Activated naive CD8-positive, alpha-beta T cell treated with anti-CD3 and anti-CD28 coated beads for 36 hours (primary cell): ENCODE results near the gene SPACA7. TPM values are rescaled to one million over a fixed set of nuclear protein-coding genes. Genes with fewer than 3 reads are reported as not detected.

Experiments used
- DNase-seq: peaks from one replicate; pipeline ENCODE4 v3.0.0; 2021
- H3K27ac Mint-ChIP-seq: one replicate; pipeline ENCODE4 v1.8.0; 2022; ENCODE audit warnings: mild to moderate bottlenecking, moderate library complexity, mixed read lengths
- H3K27me3 Mint-ChIP-seq: one replicate; pipeline ENCODE4 v1.8.0; 2022; ENCODE audit warnings: mild to moderate bottlenecking, mixed read lengths
- H3K36me3 Mint-ChIP-seq: one replicate; pipeline ENCODE4 v1.8.0; 2021; ENCODE audit warnings: mild to moderate bottlenecking, mixed read lengths
- H3K4me1 Mint-ChIP-seq: one replicate; pipeline ENCODE4 v1.8.0; 2021; ENCODE audit warnings: mixed read lengths
- H3K4me3 Mint-ChIP-seq: one replicate; pipeline ENCODE4 v1.8.0; 2022; ENCODE audit warnings: mild to moderate bottlenecking, moderate library complexity, mixed read lengths
- H3K9me3 Mint-ChIP-seq: one replicate; pipeline ENCODE4 v1.8.0; 2022; ENCODE audit warnings: mixed read lengths
- total RNA-seq, 2 experiments: library from RNA; stranded (reverse); gene quantifications; one replicate each; pipeline ENCODE4 v1.2.3, GENCODE V29; 2021

Gene SPACA7
- total RNA-seq, 2 experiments from 2014 or later = not detected

DNA sequence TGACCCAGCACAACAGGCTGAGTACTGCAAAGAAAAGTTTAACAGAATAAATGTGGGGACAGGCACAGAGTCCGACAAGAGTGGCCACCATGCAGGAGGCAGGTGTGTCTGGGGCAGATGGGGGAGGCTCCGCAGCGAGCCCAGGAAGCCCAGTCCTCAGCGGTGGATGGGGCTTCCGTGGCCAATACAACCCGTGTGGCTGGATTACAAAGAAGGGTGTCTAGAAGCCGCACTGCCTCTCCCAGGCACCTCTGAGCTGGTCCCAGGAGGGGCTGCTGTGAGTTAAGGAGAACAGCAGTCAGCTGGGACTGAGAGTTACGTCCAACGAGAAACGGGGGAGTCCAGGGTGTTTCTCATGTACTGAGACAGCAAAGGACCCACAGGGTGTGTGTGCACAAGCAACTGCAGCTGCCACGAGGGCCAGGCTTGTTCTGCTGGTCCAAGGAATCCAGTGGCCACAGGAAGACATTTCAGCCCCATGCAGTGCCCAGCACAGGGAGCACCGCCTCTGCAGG lies 70.2 kb downstream of the SPACA7 start:
- H3K27me3 Mint-ChIP-seq = peaks cover 23% of the 10 kb centered on the region
- H3K4me1 Mint-ChIP-seq = peaks cover 3% of the 10 kb centered on the region
- H3K27ac Mint-ChIP-seq = no peak overlapping the region
- H3K9me3 Mint-ChIP-seq = no peaks in the 10 kb centered on the region
- no peak for DNase-seq
- no peak overlapping the region for H3K4me3 Mint-ChIP-seq
- no peaks in the 10 kb centered on the region for H3K36me3 Mint-ChIP-seq

DNA sequence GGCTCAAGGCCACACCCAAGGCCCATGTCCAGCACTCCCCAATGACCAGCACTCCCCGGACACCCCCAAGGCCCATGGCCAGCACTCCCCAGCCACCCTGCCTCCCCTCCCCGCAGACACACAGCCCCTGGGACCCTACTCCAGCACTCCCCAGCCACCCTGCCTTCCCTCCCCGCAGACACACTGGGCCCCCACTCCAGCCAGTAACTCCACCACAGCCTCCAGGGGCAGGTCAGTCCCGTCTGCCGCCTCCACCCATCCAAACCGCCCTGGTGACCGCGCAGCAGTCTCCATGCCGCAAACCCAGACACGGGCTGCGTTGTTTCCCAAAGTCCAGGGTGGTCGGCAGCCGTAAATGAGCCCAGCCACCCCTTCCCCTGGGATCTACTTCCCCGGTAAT lies 70.7 kb downstream of the SPACA7 start:
- no peaks in the 10 kb centered on the region for H3K36me3 Mint-ChIP-seq
- H3K27ac Mint-ChIP-seq = no peak overlapping the region
- H3K27me3 Mint-ChIP-seq = peaks cover 21% of the 10 kb centered on the region
- DNase-seq = no peak
- H3K4me1 Mint-ChIP-seq = peaks cover 3% of the 10 kb centered on the region
- H3K4me3 Mint-ChIP-seq = no peak overlapping the region
- no peaks in the 10 kb centered on the region for H3K9me3 Mint-ChIP-seq

- peaks cover 21% of the 10 kb centered on the region for H3K27me3 Mint-ChIP-seq
- H3K27ac Mint-ChIP-seq = no peak overlapping the region
- H3K4me1 Mint-ChIP-seq = peaks cover 3% of the 10 kb centered on the region
- no peak overlapping the region for H3K4me3 Mint-ChIP-seq
- H3K9me3 Mint-ChIP-seq = no peaks in the 10 kb centered on the region
- no peak for DNase-seq
- H3K36me3 Mint-ChIP-seq = no peaks in the 10 kb centered on the region
These were observed 71.2 kb downstream of the SPACA7 start for GRCh38 chr13:112447306-112447705.

DNA sequence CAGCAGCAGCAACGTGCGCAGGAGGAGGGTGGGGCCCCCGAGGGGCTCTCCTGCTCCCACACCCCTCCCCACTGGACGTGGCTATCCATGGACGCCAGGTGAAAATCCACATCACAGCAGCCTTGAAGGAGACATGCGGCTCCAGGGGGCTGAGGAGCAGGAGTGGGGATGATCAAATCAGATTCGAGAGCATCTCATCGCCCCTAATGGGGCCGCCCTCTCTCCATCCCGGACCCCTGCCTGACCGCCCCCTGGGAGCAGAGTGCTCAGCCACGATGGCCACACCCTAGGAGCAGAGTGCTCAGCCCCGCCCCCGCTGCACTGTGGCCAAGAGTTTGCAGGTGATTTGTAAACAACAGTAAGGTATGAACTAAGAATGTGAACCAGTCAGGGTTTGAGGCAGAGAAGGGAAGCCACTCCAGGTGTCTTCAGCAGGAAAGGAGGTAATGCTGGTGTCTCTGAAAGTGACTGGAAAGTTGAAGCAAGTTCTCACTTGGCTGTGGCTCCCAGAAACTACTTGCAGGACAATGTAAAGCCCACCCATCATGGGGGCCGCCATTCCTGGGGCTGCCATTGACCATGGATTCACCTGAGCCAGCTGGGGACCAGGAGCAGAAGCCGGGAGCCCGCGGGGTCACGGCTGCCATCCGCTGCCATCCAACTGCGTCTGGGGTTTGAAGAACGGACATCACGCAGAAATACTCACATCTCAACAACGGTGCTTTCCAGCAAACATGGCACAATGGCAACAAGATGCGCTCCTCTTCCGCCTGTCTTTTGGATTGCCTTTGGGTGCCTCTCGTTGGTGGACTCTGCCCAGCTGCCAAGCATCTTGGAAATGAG lies 71.8 kb downstream of the SPACA7 start:
- Mint-ChIP-seq H3K27me3 (peaks cover 19% of the 10 kb centered on the region), H3K27ac (no peak overlapping the region), H3K4me1 (peaks cover 3% of the 10 kb centered on the region), H3K4me3 (no peak overlapping the region), H3K9me3 (no peaks in the 10 kb centered on the region), H3K36me3 (no peaks in the 10 kb centered on the region)
- DNase-seq = no peak

- Mint-ChIP-seq H3K27me3 (peaks cover 10% of the 10 kb centered on the region), H3K9me3 (no peaks in the 10 kb centered on the region), H3K36me3 (no peaks in the 10 kb centered on the region), H3K27ac (no peak overlapping the region), H3K4me3 (no peak overlapping the region), H3K4me1 (no peaks in the 10 kb centered on the region)
- DNase-seq = no peak
These were observed 72.7 kb downstream of the SPACA7 start for GRCh38 chr13:112448621-112449544.

GRCh38 chr13:112449545-112449930 lies 73.4 kb downstream of the SPACA7 start:
- H3K27ac Mint-ChIP-seq = no peak overlapping the region
- DNase-seq = no peak
- H3K4me3 Mint-ChIP-seq = no peak overlapping the region
- no peaks in the 10 kb centered on the region for H3K4me1 Mint-ChIP-seq
- H3K9me3 Mint-ChIP-seq = no peaks in the 10 kb centered on the region
- no peaks in the 10 kb centered on the region for H3K36me3 Mint-ChIP-seq
- peaks cover 7% of the 10 kb centered on the region for H3K27me3 Mint-ChIP-seq

DNA sequence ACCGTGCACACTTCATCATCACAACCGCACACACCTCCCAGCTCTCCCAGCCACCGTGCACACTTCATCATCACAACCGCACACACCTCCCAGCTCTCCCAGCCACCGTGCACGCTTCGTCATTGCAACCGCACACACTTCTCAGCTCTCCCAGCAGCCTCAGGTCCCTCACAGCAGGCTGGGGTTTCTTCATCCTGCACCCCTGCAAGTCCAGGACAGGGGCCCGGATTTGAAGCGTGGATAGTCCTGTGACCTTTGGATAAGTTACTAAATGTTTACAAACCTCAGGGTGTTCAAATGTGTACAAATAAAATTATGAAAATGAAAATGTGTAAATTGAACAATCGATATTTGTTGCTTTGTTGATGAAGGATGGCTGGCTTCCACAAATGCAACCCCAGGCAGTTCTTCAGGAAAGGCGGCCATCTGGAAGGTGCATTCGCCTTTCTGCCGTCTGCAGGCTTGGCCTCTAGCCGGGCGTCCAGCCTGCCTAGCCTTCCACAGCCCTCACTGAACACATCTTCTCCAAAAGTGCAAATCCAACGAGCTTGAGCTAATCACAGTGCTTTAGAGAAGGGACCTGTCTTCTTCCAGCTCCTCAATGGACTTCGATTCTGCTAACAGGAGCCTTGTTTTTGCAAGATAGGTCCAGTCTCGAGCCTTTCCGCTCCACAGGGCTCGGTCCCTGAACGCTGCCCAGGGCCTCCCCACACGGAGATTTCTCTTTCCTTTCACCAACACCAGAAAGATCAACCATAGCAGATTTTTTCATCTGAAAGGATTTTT lies 74.2 kb downstream of the SPACA7 start:
- Mint-ChIP-seq H3K36me3 (no peaks in the 10 kb centered on the region), H3K4me1 (no peaks in the 10 kb centered on the region), H3K27me3 (peaks cover 7% of the 10 kb centered on the region), H3K27ac (no peak overlapping the region), H3K4me3 (no peak overlapping the region), H3K9me3 (no peaks in the 10 kb centered on the region)
- DNase-seq = no peak

GRCh38 chr13:112450904-112451240 lies 74.7 kb downstream of the SPACA7 start:
- no peak for DNase-seq
- H3K4me3 Mint-ChIP-seq = no peak overlapping the region
- H3K36me3 Mint-ChIP-seq = no peaks in the 10 kb centered on the region
- H3K27ac Mint-ChIP-seq = no peak overlapping the region
- peaks cover 7% of the 10 kb centered on the region for H3K27me3 Mint-ChIP-seq
- no peaks in the 10 kb centered on the region for H3K4me1 Mint-ChIP-seq
- no peaks in the 10 kb centered on the region for H3K9me3 Mint-ChIP-seq

DNA sequence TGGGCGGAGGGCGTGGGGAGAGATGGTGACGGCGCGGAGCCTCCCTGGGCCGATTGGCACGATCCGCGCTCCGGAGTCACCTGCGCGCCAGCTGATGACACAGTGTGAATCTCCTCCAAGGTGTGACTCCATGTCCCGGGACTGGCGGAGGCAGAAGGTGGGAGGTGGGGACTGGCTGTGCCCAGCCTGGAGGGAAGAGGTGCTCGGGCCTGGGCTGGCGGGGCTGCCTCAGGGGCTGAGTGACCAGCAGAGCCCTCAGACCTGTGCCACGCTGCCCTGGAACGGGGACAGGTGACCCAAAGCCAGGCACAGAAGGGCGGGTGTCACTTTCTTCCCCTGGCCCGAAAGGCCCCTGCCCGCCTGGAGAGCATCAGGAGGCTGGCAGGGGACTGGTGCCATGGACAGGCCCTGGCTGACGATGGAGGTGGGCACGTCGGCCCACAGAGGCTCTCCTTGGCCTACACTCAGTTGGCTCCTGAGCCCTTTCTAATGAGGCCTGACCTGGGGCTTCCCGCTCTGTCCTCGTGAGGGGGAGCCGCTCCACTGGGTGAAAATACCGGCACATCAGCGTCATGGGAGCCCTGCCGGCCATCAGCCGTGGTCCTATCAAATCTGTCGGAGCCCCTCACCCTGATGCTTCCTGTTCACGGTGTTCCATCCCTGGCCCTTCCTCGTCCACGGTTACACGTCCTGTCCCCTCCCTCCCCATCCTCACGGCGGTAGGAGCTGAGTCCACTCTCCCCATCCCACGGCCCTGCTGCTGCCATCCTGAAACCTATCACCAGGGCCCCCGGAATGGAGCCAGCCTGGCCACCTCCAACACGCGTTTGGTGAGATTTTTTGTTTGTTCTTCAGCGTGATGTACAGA lies 75.6 kb downstream of the SPACA7 start:
- DNase-seq = no peak

DNA sequence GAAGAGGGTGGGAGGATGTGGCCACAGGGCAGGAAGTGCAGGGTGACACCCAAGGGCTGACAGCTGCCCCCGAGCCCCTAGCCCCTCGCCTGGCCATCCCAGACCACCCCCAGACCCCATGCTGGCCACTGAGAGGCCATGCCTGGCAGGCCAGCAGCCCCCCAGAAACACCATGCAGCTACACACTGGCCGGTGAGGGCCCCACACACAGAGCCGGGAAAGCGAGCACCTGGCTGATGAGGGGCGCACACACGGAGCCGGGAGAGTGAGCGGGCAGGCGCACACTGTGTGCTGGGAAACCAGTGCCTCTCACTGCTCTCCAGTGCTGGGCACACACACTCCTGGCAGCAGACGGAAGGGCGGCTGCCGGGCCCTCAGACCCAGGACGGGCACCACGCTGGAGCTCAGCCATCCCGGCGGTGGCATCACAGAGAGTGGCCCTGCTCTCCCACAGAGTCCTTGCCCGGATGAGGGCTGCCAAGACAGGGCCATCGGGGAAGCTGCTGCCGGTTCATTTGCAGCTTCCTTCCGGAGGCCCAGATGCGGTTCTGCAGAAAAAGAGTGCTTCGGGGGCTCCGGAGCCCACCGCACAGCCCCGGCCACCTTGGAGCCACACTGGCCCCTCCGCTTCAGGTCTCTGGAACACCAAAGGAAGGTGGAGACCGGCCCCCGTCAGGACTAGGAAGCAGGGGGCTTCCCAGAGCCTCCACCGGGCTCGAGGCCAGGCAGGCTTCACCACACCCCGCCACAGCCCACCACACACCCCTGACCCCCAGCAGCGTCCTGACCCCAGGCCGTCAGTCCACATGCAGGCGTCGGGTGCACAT lies 76.4 kb downstream of the SPACA7 start:
- DNase-seq = no peak
- no peaks in the 10 kb centered on the region for H3K36me3 Mint-ChIP-seq
- no peaks in the 10 kb centered on the region for H3K4me1 Mint-ChIP-seq
- H3K9me3 Mint-ChIP-seq = no peaks in the 10 kb centered on the region
- no peaks in the 10 kb centered on the region for H3K27me3 Mint-ChIP-seq
- no peak overlapping the region for H3K4me3 Mint-ChIP-seq
- H3K27ac Mint-ChIP-seq = no peak overlapping the region

More for the DNA sequence above, 75.6 kb downstream of the SPACA7 start:
- Mint-ChIP-seq H3K9me3 (no peaks in the 10 kb centered on the region), H3K27me3 (peaks cover 7% of the 10 kb centered on the region), H3K27ac (no peak overlapping the region), H3K36me3 (no peaks in the 10 kb centered on the region), H3K4me3 (no peak overlapping the region), H3K4me1 (no peaks in the 10 kb centered on the region)

DNA sequence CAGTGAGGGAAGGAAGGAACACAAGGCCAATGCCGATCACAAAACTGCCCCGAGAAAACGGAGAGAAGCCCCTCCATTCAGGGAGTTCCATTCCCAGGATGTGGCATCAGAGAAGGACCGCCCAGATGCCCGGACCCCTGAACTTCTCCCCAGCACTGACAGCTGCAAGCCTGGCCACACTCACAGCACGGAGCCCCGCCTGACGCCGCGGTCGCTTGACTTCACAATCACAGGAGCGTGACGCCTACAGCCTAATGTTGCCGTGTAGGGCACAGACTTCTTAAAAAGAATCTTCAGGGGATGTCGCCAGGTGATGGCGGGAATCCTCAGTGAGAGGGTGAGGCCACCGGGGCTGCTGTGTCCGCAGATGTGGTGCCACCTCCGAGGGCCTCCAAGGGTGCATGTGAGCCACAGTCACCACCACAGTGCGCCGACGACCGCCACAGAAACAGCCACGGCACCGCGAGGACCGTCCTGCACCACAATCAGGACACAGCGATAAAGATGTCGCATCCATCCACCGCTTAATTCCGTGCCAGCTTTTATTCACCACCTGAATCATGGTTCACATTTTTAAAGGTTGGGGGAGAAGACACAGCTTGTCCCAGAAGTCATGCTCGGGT lies 77.2 kb downstream of the SPACA7 start:
- Mint-ChIP-seq H3K9me3 (no peaks in the 10 kb centered on the region), H3K27me3 (peaks cover 3% of the 10 kb centered on the region), H3K4me3 (no peak overlapping the region), H3K27ac (no peak overlapping the region), H3K4me1 (no peaks in the 10 kb centered on the region), H3K36me3 (no peaks in the 10 kb centered on the region)
- DNase-seq = no peak

DNA sequence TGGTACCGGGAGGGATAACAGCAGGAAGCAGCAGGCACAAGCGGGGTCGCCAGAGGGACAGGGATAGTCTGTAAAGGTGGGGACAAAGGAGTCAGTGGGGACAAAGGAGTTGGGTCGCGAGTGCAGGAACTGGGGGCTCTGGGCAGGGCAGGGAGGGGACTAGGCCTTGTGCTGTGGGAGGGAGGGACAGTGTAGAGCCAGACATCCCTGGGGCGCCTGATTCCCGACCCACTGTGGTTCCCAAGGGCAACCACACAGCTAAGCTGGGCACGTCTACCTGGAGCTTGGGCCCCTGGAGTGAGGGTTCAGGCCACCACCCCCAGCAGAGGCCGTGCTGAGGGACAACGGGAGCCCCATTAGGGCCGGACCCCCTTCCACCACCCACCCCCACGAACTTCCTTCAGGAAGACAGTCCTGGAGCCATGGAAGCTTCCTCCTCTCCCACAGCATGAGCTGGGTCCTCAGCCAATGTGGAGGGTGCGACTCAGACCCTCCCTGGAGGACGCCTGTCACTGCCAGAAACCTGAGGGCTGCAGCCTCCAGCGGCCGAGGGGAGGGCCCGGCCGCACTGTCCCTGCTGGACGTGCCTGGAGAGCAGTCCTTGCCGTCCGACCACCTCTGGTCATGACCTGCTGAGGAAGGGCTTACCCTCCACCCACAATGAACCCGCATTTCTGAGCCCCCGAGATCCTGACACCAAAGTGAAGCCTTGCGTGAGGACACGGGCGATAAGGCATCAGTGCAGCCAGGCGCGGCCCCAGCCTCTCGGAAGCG lies 77.9 kb downstream of the SPACA7 start:
- Mint-ChIP-seq H3K4me3 (no peak overlapping the region), H3K36me3 (no peaks in the 10 kb centered on the region), H3K27me3 (peaks cover 3% of the 10 kb centered on the region), H3K9me3 (no peaks in the 10 kb centered on the region), H3K4me1 (no peaks in the 10 kb centered on the region), H3K27ac (no peak overlapping the region)
- DNase-seq = no peak
